ENCODE results near the gene TSPAN18. TPM values are rescaled to one million over a fixed set of nuclear protein-coding genes. Genes with fewer than 3 reads are reported as not detected.

TSPAN18 gene
- total and polyA plus RNA-seq, 2 of the 8 experiments (the other 6 are each of a cell fraction or from before 2014, with no cell fraction given), result 5.2 to 10.2 TPM

- no peak overlapping the region for H3K27ac ChIP-seq (ENCODE audit: low read depth, low read length)
- no peak overlapping the region for H4K5ac ChIP-seq (ENCODE audit: insufficient read length, low read depth, low read length)
- no peak overlapping the region for H4K8ac ChIP-seq (ENCODE audit: extremely low read depth, insufficient read depth, low read length)
- H4K20me1 ChIP-seq (replicated peaks in 1 of 2; ENCODE audit: control insufficient read depth in 1 of 2, insufficient read depth in 2 of 2, low read length in 2 of 2), result no peaks in the 10 kb centered on the region
- no peak overlapping the region for H3K4me3 ChIP-seq (ENCODE audit: extremely low read depth in 1 of 4, insufficient read depth in 2 of 4, low read depth in 3 of 4, low read length in 4 of 4)
- no peak overlapping the region for H2BK15ac ChIP-seq (ENCODE audit: low read length)
- H2BK120ac ChIP-seq (replicated peaks; ENCODE audit: low read depth, low read length), result no peak overlapping the region
- no peak overlapping the region for H3K56ac ChIP-seq (replicated peaks; ENCODE audit: insufficient read length, low read depth, low read length)
- H3K27me3 ChIP-seq (replicated peaks in 1 of 4; ENCODE audit: control insufficient read depth in 3 of 4, extremely low read depth in 1 of 4, insufficient read depth in 3 of 4, low read length in 3 of 4), result no peaks in the 10 kb centered on the region
- no peak overlapping the region for H4K91ac ChIP-seq (replicated peaks; ENCODE audit: insufficient read length, low read length)
- no peak overlapping the region for H2BK5ac ChIP-seq (ENCODE audit: low read depth, low read length)
- DNase-seq (ENCODE audit: low read depth in 1 of 2, low spot score in 2 of 2) (no peak), FAIRE-seq (no peak)
- no peak overlapping the region for H3K23ac ChIP-seq (ENCODE audit: insufficient read length)
- H3K9ac ChIP-seq (replicated peaks in 1 of 4; ENCODE audit: extremely low read depth in 1 of 4, low read depth in 3 of 4, low read length in 3 of 4), result no peak overlapping the region
- H2AK5ac ChIP-seq (ENCODE audit: low read depth, low read length), result no peak overlapping the region
- no peaks in the 10 kb centered on the region for H3K79me2 ChIP-seq (ENCODE audit: control insufficient read depth in 1 of 2, insufficient read depth in 2 of 2, low read length in 2 of 2)
- no peak overlapping the region for H3K14ac ChIP-seq (ENCODE audit: insufficient read length)
- H3K9me3 ChIP-seq (ENCODE audit: insufficient read depth in 2 of 2, low read depth in 1 of 2, low read length in 1 of 2), result no peaks in the 10 kb centered on the region
- H3K4me2 ChIP-seq (ENCODE audit: insufficient read depth in 1 of 2, low read depth in 2 of 2, low read length in 2 of 2), result no peak overlapping the region
- H2BK12ac ChIP-seq (ENCODE audit: low read depth, low read length), result no peak overlapping the region
- H3K79me1 ChIP-seq (ENCODE audit: low read depth, low read length), result no peaks in the 10 kb centered on the region; the same call in 1 of the 2 replicates
- H3K18ac ChIP-seq (ENCODE audit: extremely low read depth, low read length), result no peak overlapping the region
- no peak overlapping the region for H3K4ac ChIP-seq (replicated peaks; ENCODE audit: insufficient read length, low read depth, low read length)
- H3K23me2 ChIP-seq (ENCODE audit: low read depth, low read length), result peaks cover 2% of the 10 kb centered on the region; the same call in 1 of the 2 replicates
- ChIA-PET POLR2A (ENCODE audit: partially characterized antibody) (interaction anchor here (1.0 to 1.3 kb wide), 2 partner anchors 26 to 53 kb away, joined by 3 read pairs; no protein-coding TSS in a partner anchor), CTCF (ENCODE audit: partially characterized antibody) (interaction anchor here (0.7 to 2.3 kb wide), 10 partner anchors 11 to 164 kb away, joined by 3 to 11 read pairs (median 4); no protein-coding TSS in a partner anchor)
- no peak for TF ChIP-seq CBX8 (IDR thresholded peaks at IDR 0.05; ENCODE audit: borderline replicate concordance, low read depth, low read length)
- no peak for TF ChIP-seq NRF1 (IDR thresholded peaks at IDR 0.05; ENCODE audit: low read depth, low read length)
- no peak for TF ChIP-seq GTF2F1 (IDR thresholded peaks at IDR 0.05; ENCODE audit: borderline replicate concordance, low read depth, low read length)
- TF ChIP-seq RAD21 (IDR thresholded peaks at IDR 0.05 in 1 of 2, conservative IDR thresholded peaks at IDR 0.05 in 1 of 2; ENCODE audit: low read depth in 2 of 2, low read length in 2 of 2), result no peak
- TF ChIP-seq ASH2L (IDR thresholded peaks at IDR 0.05; ENCODE audit: low read length), result no peak
- no peak for TF ChIP-seq CEBPB (IDR thresholded peaks at IDR 0.05; ENCODE audit: low read depth, low read length)
- TF ChIP-seq, protein P1, sequence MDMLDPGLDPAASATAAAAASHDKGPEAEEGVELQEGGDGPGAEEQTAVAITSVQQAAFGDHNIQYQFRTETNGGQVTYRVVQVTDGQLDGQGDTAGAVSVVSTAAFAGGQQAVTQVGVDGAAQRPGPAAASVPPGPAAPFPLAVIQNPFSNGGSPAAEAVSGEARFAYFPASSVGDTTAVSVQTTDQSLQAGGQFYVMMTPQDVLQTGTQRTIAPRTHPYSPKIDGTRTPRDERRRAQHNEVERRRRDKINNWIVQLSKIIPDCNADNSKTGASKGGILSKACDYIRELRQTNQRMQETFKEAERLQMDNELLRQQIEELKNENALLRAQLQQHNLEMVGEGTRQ (IDR thresholded peaks at IDR 0.05; ENCODE audit: low read length), result no peak
- no peak overlapping the region for H2BK20ac ChIP-seq (ENCODE audit: low read length)
- 92% methylated on average over 2 of the region's 2 CpGs; no CpG with 5 or more reads in 1 of the 2 experiments for WGBS, 2 experiments (ENCODE audit: extremely low coverage in 1 of 2, insufficient coverage in 1 of 2, insufficient read length in 1 of 2, insufficient replicate concordance in 2 of 2, low coverage in 1 of 2, low lambda C conversion rate in 2 of 2, missing lambda C conversion rate in 1 of 2)
- H2AFZ ChIP-seq (ENCODE audit: low read length), result no peak overlapping the region
- H3K36me3 ChIP-seq (ENCODE audit: control insufficient read depth in 2 of 4, insufficient read depth in 4 of 4, low read length in 3 of 4), result no peaks in the 10 kb centered on the region
- H3K4me1 ChIP-seq (replicated peaks in 1 of 4; ENCODE audit: control insufficient read depth in 3 of 4, insufficient read depth in 4 of 4, low read length in 3 of 4), result peaks cover 19 to 30% (median 28%) of the 10 kb centered on the region in 4 experiments
Measured at GRCh38 chr11:44781655-44782054, 54.9 kb downstream of the TSPAN18 start.
